Upper lobe of right lung (tissue), 1 donor: Measurements from ENCODE around the gene ABCD3. TPM values are rescaled to one million over a fixed set of nuclear protein-coding genes. Genes with fewer than 3 reads are reported as not detected.
A peak's percentile ranks its signal among the peaks of the same experiment; 100 is the strongest.

Experiments
- ATAC-seq: fragments of 200-7000 bp; cut with Tn5 transposase; one replicate; pipeline ENCODE4 v1.9.1; 2020; ENCODE audit warnings: mild to moderate bottlenecking, moderate library complexity
- DNase-seq: peaks from one replicate; pipeline ENCODE4 v3.0.0-alpha.2; 2020
- H3K27ac ChIP-seq: fragments of 200-600 bp; one replicate; pipeline ENCODE4 v1.8.0; 2022
- H3K27me3 ChIP-seq: fragments of 200-600 bp; one replicate; pipeline ENCODE4 v1.8.0; 2022; ENCODE audit warnings: mild to moderate bottlenecking
- H3K36me3 ChIP-seq: fragments of 200-600 bp; one replicate; pipeline ENCODE4 v1.8.0; 2022
- H3K4me1 ChIP-seq: fragments of 200-600 bp; one replicate; pipeline ENCODE4 v1.8.0; 2022
- H3K4me3 ChIP-seq: fragments of 200-600 bp; one replicate; pipeline ENCODE4 v1.8.0; 2022; ENCODE audit warnings: mild to moderate bottlenecking
- H3K9me3 ChIP-seq: fragments of 200-600 bp; one replicate; pipeline ENCODE4 v1.8.0; 2022
- intact Hi-C: fragments of 100-400 bp; cut with DNase I; formaldehyde crosslinking; loops from one replicate; pipeline ENCODE4 v1.11.0; 2022
- total RNA-seq: library from RNA; stranded (reverse); fragmentation: NEBNext Ultra II Directional; extraction: Animal tissue kit (Norgen Biotek cat#: 25700); gene quantifications from one replicate; pipeline ENCODE4 v1.2.1, GENCODE V29; 2021
- TF ChIP-seq, protein P1 (sequence below): fragments of 200-600 bp; IDR thresholded peaks from one replicate; pipeline ENCODE4 v1.8.0; 2022; ENCODE audit warnings: antibody characterized with exemption
- donor health status: DM: no; HTN: yes; CAD: no; lungs with severe emphysema.

The ABCD3 gene
- total RNA-seq, 1 donor from 2014 or later = 50.9 TPM

DNA sequence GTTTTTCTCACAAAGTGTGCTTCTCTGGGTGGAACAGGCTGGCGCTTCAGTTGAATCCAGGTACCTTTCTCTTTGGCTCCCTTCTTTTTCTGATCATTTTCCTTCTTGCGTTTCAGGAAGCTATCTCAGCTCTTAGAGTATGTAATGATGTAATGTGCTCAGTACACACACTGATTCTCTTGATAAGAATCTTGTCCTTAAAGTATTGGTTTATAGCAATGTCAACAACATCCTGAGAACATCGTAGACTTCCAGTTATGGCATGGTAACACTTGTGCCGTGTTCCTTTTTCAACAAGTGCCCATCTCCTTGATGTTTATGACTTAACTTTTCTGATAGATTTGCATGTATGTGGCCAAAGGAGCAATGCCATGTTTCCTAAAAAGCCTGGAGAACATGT is 11.7 kb upstream of the ABCD3 start:
- intact Hi-C loops = no loop called here
- ATAC-seq = peak; percentile 39

DNA sequence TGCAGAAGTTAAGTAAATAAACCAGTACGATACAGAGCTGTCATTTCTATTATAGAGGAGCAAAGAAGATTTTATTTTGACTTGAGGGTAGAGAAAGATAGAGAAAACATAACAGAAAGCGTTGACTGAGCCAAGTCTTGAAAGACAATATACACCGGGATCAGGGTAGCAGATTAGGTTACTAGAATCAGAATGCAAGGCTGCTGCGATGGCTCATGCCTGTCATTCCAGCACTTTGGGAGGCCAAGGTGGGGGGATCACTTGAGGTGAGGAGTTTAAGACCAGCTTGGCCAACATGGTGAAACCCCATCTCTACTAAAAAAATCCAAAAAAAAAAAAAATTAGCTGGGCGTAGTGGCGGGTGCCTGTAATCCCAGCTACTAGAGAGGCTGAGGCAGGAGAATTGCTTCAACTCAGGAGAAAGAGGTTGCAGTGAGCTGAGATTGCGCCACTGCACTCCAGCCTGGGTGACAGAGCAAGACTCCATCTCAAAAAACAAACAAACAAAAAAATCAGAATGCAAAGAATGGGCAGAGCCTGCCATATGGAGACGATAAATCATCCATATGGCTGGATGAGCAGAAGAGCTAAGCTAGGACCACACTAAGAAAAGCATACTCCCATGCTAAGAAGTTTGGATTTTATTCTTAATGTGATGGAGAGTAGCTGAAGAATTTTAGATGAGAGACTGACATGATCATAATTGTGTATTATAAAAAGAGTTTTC is 9.9 kb upstream of the ABCD3 start:
- no peak overlapping the region for H3K4me3 ChIP-seq
- H3K27me3 ChIP-seq = no peaks in the 10 kb centered on the region
- no peaks in the 10 kb centered on the region for H3K9me3 ChIP-seq
- DNase-seq = no peak
- ATAC-seq = no peak
- no peaks in the 10 kb centered on the region for H3K4me1 ChIP-seq
- intact Hi-C loops = no loop called here
- no peaks in the 10 kb centered on the region for H3K36me3 ChIP-seq
- H3K27ac ChIP-seq = no peak overlapping the region
- TF ChIP-seq, protein P1, sequence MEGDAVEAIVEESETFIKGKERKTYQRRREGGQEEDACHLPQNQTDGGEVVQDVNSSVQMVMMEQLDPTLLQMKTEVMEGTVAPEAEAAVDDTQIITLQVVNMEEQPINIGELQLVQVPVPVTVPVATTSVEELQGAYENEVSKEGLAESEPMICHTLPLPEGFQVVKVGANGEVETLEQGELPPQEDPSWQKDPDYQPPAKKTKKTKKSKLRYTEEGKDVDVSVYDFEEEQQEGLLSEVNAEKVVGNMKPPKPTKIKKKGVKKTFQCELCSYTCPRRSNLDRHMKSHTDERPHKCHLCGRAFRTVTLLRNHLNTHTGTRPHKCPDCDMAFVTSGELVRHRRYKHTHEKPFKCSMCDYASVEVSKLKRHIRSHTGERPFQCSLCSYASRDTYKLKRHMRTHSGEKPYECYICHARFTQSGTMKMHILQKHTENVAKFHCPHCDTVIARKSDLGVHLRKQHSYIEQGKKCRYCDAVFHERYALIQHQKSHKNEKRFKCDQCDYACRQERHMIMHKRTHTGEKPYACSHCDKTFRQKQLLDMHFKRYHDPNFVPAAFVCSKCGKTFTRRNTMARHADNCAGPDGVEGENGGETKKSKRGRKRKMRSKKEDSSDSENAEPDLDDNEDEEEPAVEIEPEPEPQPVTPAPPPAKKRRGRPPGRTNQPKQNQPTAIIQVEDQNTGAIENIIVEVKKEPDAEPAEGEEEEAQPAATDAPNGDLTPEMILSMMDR = no peak

More for the DNA sequence above, 11.7 kb upstream of the ABCD3 start:
- H3K36me3 ChIP-seq = no peaks in the 10 kb centered on the region
- no peak overlapping the region for H3K4me3 ChIP-seq
- H3K27me3 ChIP-seq = no peaks in the 10 kb centered on the region
- H3K9me3 ChIP-seq = no peaks in the 10 kb centered on the region
- H3K27ac ChIP-seq = no peak overlapping the region
- DNase-seq = no peak
- no peaks in the 10 kb centered on the region for H3K4me1 ChIP-seq
- TF ChIP-seq, protein P1 = no peak

DNA sequence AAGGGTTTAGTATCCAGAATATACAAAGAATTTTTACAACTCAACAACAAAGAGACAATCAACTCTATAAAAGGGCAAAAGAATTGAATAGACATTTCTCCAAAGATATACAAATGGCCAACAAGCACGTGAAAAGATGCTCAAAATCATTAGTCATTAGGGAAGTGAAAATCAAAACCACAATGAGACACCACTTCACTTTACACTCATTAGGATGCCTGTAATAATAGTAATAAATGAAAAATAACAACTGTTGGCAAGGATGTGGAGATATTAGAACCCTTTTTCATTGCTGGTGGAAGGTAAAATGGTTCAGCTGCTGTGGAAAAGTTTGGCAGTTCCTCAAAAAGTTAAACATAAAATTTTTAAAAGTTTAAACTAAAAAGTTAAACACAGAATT is 7.0 kb upstream of the ABCD3 start:
- no peak for DNase-seq
- Histone ChIP-seq H3K4me3 (no peak overlapping the region), H3K27ac (no peak overlapping the region), H3K4me1 (no peaks in the 10 kb centered on the region), H3K27me3 (no peaks in the 10 kb centered on the region), H3K36me3 (no peaks in the 10 kb centered on the region), H3K9me3 (no peaks in the 10 kb centered on the region)
- intact Hi-C loops = no loop called here
- ATAC-seq = no peak
- TF ChIP-seq, protein P1 = no peak

DNA sequence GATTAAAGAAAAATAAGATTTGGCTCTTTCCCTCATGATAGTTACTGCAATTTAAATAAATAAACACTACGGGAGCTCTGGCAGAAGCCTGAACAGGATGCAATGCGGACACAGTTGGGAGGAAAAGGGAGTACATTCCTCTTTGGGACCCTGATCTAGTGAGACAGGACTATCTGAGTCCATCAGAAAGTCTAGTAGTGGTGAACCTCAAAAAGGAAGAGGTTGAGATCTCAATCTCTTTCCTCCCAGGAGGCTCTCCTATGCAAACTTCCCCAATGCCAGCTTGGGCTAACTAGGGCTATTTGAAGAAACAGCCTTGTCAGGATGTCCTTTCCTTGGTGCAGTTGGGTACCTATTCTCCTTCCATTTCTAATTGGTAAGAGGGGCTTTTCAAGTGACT is 4.9 kb upstream of the ABCD3 start:
- intact Hi-C loops = no loop called here
- no peaks in the 10 kb centered on the region for H3K9me3 ChIP-seq
- TF ChIP-seq, protein P1 = no peak
- H3K36me3 ChIP-seq = no peaks in the 10 kb centered on the region
- no peak for DNase-seq
- no peaks in the 10 kb centered on the region for H3K27me3 ChIP-seq
- H3K27ac ChIP-seq = no peak overlapping the region
- peaks cover 6% of the 10 kb centered on the region for H3K4me1 ChIP-seq
- no peak for ATAC-seq
- H3K4me3 ChIP-seq = no peak overlapping the region

DNA sequence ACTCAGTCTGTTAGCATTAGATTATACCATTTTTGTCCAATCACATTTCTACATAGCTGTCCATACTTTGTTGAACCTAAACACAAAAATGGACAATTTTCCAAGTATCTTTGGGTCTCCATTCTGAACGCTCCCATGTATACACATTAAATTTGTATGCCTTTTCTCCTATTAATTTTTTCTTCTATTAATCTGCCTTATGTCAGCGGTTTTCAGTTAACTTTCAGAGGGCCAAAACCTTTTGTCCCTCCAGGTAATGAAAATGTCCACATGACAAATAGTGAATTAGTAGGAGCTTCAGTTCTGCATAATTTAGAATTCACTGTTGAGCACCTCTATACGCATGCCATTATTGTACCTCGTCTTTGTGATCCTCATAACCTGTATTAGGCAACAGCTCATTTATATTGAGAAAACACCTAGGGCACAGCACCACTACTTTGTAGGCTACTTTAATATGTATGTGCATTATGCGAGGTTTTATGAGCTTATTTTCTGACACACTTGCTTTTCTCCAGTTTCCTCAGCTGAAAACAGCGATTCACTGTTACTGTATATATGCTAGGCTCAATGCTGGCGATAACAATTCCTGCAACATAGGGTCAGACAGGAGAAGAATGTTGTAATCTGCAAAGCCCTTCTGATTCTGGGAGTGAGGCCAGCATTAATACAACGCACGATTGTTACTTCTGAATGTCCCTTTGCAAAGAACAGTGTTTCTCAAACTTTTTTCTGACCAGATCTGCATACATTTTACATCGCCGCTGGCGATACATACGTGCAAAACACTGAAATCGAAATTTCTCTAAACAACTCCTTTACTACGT is 1.1 kb upstream of the ABCD3 start:
- no peak for DNase-seq
- Histone ChIP-seq H3K4me1 (peaks cover 25% of the 10 kb centered on the region), H3K27me3 (no peaks in the 10 kb centered on the region), H3K4me3 (peak overlapping the region; percentile 88), H3K36me3 (no peaks in the 10 kb centered on the region), H3K9me3 (no peaks in the 10 kb centered on the region), H3K27ac (peak overlapping the region; percentile 93)
- peak; percentile 3 for ATAC-seq
- intact Hi-C loops = no loop called here
- TF ChIP-seq, protein P1 = no peak
